GM10266 (cell line): ENCODE results near the gene PTPRN2.

ENCODE experiments used
- DNase-seq: peaks from one replicate; pipeline ENCODE4 v3.0.0; 2012; ENCODE audit errors: extremely low spot score
- CTCF ChIP-seq: IDR thresholded peaks from 2 replicates; pipeline ENCODE4 v1.5.1; 2012; ENCODE audit warnings: mild to moderate bottlenecking, low read depth; ENCODE audit not compliant: control insufficient read depth, insufficient read depth; ENCODE audit errors: missing control alignments

Gene PTPRN2

GRCh38 chr7:158321056-158321700 is 266.4 kb downstream of the PTPRN2 start:
- TF ChIP-seq CTCF, result no peak
- DNase-seq, result no peak

GRCh38 chr7:158320328-158320727 is 267.3 kb downstream of the PTPRN2 start:
- DNase-seq, result no peak
- no peak for TF ChIP-seq CTCF

- no peak for DNase-seq
- no peak for TF ChIP-seq CTCF
These were observed 269.1 kb downstream of the PTPRN2 start for GRCh38 chr7:158318511-158318913.

- no peak for TF ChIP-seq CTCF
- no peak for DNase-seq
These were observed 270.1 kb downstream of the PTPRN2 start for GRCh38 chr7:158317238-158318205.

GRCh38 chr7:158316466-158317031 is 271.1 kb downstream of the PTPRN2 start:
- no peak for DNase-seq
- no peak for TF ChIP-seq CTCF

- DNase-seq, result no peak
- no peak for TF ChIP-seq CTCF
These were observed 271.7 kb downstream of the PTPRN2 start for GRCh38 chr7:158315881-158316280.
